Left lung (tissue), 10 donors: Measurements from ENCODE around the gene PTAFR. TPM values are rescaled to one million over a fixed set of nuclear protein-coding genes. Genes with fewer than 3 reads are reported as not detected.

Source experiments
- ATAC-seq: fragments of 200-7000 bp; cut with Tn5 transposase; one replicate; pipeline ENCODE4 v1.9.1; 2020; ENCODE audit warnings: moderate library complexity
- DNase-seq, 4 donors: peaks; one replicate each; pipeline ENCODE4 v3.0.0-alpha.2; 2013 to 2020
- H3K27ac ChIP-seq, 2 donors: fragments of 200-600 bp; sonication (generic) in 1 of 2; one replicate each; pipeline versions ENCODE4 v1.5.0 to v1.8.0; 2020 to 2021
- H3K27me3 ChIP-seq, 2 donors: fragments of 200-600 bp; sonication (generic) in 1 of 2; one replicate each; pipeline versions ENCODE4 v1.5.0 to v1.8.0; 2020 to 2021
- H3K36me3 ChIP-seq, 2 donors: fragments of 200-600 bp; sonication (generic) in 1 of 2; one replicate each; pipeline versions ENCODE4 v1.5.0 to v1.8.0; 2020 to 2021
- H3K4me1 ChIP-seq, 2 donors: fragments of 200-600 bp; one replicate each; pipeline ENCODE4 v1.8.0; 2021
- H3K4me3 ChIP-seq, 2 donors: fragments of 200-600 bp; sonication (generic) in 1 of 2; one replicate each; pipeline versions ENCODE4 v1.5.0 to v1.8.0; 2020 to 2021; ENCODE audit warnings: mild to moderate bottlenecking in 1 of 2
- H3K9me3 ChIP-seq, 2 donors: fragments of 200-600 bp; sonication (generic) in 1 of 2; one replicate each; pipeline versions ENCODE4 v1.5.0 to v1.8.0; 2020 to 2021
- intact Hi-C, 2 donors: fragments of 100-400 bp; cut with DNase I; formaldehyde crosslinking; loops; one replicate each; pipeline versions ENCODE4 v1.11.2 to v1.14.2; 2022
- polyA plus RNA-seq, 6 donors: library from polyadenylated mRNA; unstranded; fragments of 120-200 nt; gene quantifications; one replicate each; pipeline ENCODE4 v1.2.1, GENCODE V29; 2013; ENCODE audit not compliant: insufficient read length in 6 of 6
- total RNA-seq, 2 donors: library from RNA; stranded (reverse); fragmentation: NEBNext Ultra II Directional; extraction: Animal tissue kit (Norgen Biotek cat#: 25700); gene quantifications; one replicate each; pipeline ENCODE4 v1.2.1, GENCODE V29; 2021
- TF ChIP-seq, protein P1 (sequence below), 2 donors: fragments of 200-600 bp; sonication (generic) in 1 of 2; IDR thresholded peaks; one replicate each; pipeline versions ENCODE4 v1.5.0 to v1.8.0; 2021; ENCODE audit warnings: antibody characterized with exemption in 2 of 2
- donor health status: DM: no; HTN: yes; CAD: no.
- donor health status: DM: no; HTN: no; CAD: no.

The PTAFR gene
- total and polyA plus RNA-seq, 8 donors = 2.4 to 59.7 (median 2.7) TPM

DNA sequence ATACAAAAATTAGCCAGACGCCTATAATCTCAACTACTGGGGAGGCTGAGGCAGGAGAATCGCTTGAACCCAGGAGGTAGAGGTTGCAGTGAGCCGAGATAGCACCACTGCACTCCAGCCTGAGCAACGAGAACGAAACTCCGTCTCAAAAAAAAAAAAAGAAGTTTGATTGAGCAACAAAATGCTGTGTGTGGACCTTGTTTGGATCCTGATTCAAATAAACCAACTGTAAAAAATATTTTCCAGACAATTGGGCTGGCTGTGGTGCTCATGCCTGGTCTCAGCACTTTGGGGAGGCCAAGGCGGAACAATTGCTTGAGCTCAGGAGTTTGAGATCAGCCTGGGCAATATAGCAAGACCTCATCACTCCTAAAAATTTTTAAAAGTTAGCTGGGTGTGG lies 16.8 kb downstream of the PTAFR start:
- Histone ChIP-seq H3K9me3 (no peaks in the 10 kb centered on the region), H3K4me3 (no peak overlapping the region), H3K36me3 (peaks cover 0 to 8% of the 10 kb centered on the region in 2 donors), H3K4me1 (peaks cover 3 to 99% of the 10 kb centered on the region in 2 donors), H3K27me3 (no peaks in the 10 kb centered on the region), H3K27ac (peak overlapping the region; percentile 33 to 74)
- no peak for ATAC-seq
- intact Hi-C loops = no loop called here
- TF ChIP-seq, protein P1, sequence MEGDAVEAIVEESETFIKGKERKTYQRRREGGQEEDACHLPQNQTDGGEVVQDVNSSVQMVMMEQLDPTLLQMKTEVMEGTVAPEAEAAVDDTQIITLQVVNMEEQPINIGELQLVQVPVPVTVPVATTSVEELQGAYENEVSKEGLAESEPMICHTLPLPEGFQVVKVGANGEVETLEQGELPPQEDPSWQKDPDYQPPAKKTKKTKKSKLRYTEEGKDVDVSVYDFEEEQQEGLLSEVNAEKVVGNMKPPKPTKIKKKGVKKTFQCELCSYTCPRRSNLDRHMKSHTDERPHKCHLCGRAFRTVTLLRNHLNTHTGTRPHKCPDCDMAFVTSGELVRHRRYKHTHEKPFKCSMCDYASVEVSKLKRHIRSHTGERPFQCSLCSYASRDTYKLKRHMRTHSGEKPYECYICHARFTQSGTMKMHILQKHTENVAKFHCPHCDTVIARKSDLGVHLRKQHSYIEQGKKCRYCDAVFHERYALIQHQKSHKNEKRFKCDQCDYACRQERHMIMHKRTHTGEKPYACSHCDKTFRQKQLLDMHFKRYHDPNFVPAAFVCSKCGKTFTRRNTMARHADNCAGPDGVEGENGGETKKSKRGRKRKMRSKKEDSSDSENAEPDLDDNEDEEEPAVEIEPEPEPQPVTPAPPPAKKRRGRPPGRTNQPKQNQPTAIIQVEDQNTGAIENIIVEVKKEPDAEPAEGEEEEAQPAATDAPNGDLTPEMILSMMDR (IDR thresholded peaks at IDR 0.05) = no peak
- no peak for DNase-seq

DNA sequence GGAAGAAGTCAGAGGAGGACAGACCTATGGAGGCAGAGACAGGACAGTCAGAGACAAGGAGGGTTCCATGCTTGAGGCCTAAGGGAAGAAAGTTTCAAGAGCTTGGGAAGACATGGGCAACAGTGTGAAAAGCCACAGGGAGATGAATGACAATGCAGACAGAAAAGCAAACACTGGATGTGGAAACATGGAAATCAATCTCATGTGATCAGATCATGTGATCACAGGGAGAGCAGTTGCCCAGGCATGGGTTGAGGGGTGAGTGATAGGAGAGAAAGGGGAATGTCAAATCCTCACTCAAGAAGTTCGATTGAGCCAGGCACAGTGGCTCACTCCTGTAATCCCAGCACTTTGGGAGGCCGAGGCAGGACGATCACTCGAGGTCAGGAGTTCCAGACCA lies 17.2 kb downstream of the PTAFR start:
- peaks cover 3 to 99% of the 10 kb centered on the region in 2 donors for H3K4me1 ChIP-seq
- TF ChIP-seq, protein P1 (IDR thresholded peaks at IDR 0.05) = no peak
- no peak for ATAC-seq

DNA sequence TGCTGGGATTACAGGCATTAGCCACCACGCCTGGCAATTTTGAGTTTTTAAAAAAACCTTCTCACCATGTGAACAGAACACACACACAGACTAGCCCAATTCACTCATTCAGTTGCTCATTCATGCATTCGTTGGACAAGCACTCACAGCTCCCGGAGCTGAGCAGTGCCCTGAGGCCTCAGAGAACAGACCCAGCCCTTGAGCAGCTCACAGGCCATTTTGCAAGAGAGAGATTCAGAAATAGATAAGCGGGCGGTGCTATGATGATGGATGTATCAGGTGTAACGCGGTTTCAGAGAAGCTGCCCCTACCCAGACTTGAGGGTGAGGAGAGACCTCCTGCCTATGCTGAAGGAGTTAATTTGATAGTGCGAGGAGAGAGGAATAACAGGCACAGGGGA lies 18.6 kb downstream of the PTAFR start:
- H3K36me3 ChIP-seq = peaks cover 0 to 8% of the 10 kb centered on the region in 2 donors
- intact Hi-C loops = no loop called here
- peaks cover 0 to 99% of the 10 kb centered on the region in 2 donors for H3K4me1 ChIP-seq
- peak overlapping the region in 1 of 2 donors; percentile 79 for H3K27ac ChIP-seq
- no peak for ATAC-seq
- no peaks in the 10 kb centered on the region for H3K27me3 ChIP-seq
- TF ChIP-seq, protein P1 (IDR thresholded peaks at IDR 0.05) = no peak
- DNase-seq = no peak
- no peak overlapping the region for H3K4me3 ChIP-seq
- no peaks in the 10 kb centered on the region for H3K9me3 ChIP-seq

More for the DNA sequence above, 17.2 kb downstream of the PTAFR start:
- Histone ChIP-seq H3K4me3 (no peak overlapping the region), H3K36me3 (peaks cover 0 to 8% of the 10 kb centered on the region in 2 donors), H3K9me3 (no peaks in the 10 kb centered on the region), H3K27ac (peak overlapping the region; percentile 33 to 74), H3K27me3 (no peaks in the 10 kb centered on the region)
- intact Hi-C loops = no loop called here
- no peak for DNase-seq

DNA sequence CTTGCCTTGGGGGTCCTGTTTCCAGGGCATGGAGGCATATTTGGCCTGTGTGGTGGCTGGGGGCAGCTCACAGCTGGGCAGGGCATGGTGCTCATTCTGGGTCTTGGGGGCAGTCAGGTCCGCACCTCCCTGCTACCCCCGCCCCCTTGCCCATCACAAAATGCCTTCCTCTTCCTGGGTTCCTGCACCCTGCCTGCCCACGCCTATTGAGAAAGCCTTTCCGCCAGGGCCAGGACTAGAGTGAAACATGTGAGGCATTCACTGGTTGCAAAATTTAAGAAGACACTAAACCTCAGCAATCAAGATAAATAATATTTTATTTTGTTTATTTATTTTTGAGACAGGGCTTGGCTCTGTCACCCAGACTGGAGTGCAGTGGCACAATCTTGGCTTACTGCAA lies 19.7 kb downstream of the PTAFR start:
- TF ChIP-seq, protein P1 (IDR thresholded peaks at IDR 0.05) = no peak
- ATAC-seq (peak; percentile 11), DNase-seq (peak in 2 of 4 donors; percentile 80 to 87)
- H3K4me1 ChIP-seq = peaks cover 0 to 93% of the 10 kb centered on the region in 2 donors
- H3K4me3 ChIP-seq = no peak overlapping the region
- H3K36me3 ChIP-seq = peaks cover 0 to 8% of the 10 kb centered on the region in 2 donors
- intact Hi-C loops = no loop called here
- H3K9me3 ChIP-seq = no peaks in the 10 kb centered on the region
- H3K27ac ChIP-seq = peak overlapping the region; percentile 1 to 79
- H3K27me3 ChIP-seq = no peaks in the 10 kb centered on the region

DNA sequence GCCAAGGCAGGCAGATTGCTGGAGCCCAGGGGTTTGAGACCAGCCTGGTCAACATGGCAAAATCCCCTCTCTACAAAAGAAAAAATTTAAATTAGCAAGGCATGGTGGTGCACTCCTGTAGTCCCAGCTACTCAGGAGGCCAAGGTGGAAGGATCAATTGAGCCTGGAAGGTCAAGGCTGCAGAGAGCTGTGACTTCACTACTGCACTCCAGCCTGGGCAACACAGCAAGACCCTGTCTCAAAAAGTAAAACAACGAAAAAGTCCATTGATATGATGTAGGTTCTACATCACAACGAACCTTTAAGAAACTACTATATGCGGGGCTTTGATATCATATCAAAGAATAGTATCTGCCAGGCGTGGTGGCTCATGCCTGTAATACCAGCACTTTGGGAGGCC lies 20.9 kb downstream of the PTAFR start:
- TF ChIP-seq, protein P1 (IDR thresholded peaks at IDR 0.05) = no peak
- H3K4me1 ChIP-seq = peaks cover 0 to 81% of the 10 kb centered on the region in 2 donors
- no peaks in the 10 kb centered on the region for H3K9me3 ChIP-seq
- H3K36me3 ChIP-seq = peaks cover 0 to 11% of the 10 kb centered on the region in 2 donors
- intact Hi-C loops = no loop called here
- H3K4me3 ChIP-seq = no peak overlapping the region
- ATAC-seq = no peak
- H3K27me3 ChIP-seq = no peaks in the 10 kb centered on the region
- peak overlapping the region in 1 of 2 donors; percentile 79 for H3K27ac ChIP-seq
- DNase-seq = no peak
